Measurements from ENCODE around the gene RMND5B. TPM values are rescaled to one million over a fixed set of nuclear protein-coding genes. Genes with fewer than 3 reads are reported as not detected.
"Not testable (repeated sequence)": the region's sequence is repeated elsewhere in the genome, so short reads cannot be mapped to it uniquely, and the experiment has no call there.

RMND5B gene
- total and polyA plus RNA-seq, 3 experiments from 2014 or later = 22.0 to 28.8 (median 27.9) TPM

- peaks cover 4 to 15% (median 5%) of the 10 kb centered on the region in 3 donors for H3K4me1 Mint-ChIP-seq
- H3K27me3 Mint-ChIP-seq = peaks cover 0 to 2% of the 10 kb centered on the region in 2 donors
- Histone ChIP-seq H3K9me3 (ENCODE audit: low read length) (no peaks in the 10 kb centered on the region), H3K4me1 (ENCODE audit: insufficient read depth, low read length) (peaks cover 10% of the 10 kb centered on the region), H3K27me3 (ENCODE audit: insufficient read depth, low read length, poor library complexity, severe bottlenecking) (no peaks in the 10 kb centered on the region), H3K36me3 (ENCODE audit: insufficient read depth, low read length) (no peaks in the 10 kb centered on the region), H3K4me3 (ENCODE audit: low read length) (no peak overlapping the region), H3K27ac (ENCODE audit: low read depth, low read length) (peak overlapping the region; percentile 59)
- ChIA-PET POLR2A (no interaction called here), CTCF (no interaction called here)
- H3K4me3 Mint-ChIP-seq = no peak overlapping the region
- peaks cover 0 to 1% (median under 1%) of the 10 kb centered on the region in 3 donors for H3K36me3 Mint-ChIP-seq
- no peak for DNase-seq
- H3K9me3 Mint-ChIP-seq = no peaks in the 10 kb centered on the region
- H3K27ac Mint-ChIP-seq = peak overlapping the region in 1 of 8 donors; percentile 36
These were observed 4.3 kb upstream of the RMND5B start for GRCh38 chr5:178126556-178126955.

DNA sequence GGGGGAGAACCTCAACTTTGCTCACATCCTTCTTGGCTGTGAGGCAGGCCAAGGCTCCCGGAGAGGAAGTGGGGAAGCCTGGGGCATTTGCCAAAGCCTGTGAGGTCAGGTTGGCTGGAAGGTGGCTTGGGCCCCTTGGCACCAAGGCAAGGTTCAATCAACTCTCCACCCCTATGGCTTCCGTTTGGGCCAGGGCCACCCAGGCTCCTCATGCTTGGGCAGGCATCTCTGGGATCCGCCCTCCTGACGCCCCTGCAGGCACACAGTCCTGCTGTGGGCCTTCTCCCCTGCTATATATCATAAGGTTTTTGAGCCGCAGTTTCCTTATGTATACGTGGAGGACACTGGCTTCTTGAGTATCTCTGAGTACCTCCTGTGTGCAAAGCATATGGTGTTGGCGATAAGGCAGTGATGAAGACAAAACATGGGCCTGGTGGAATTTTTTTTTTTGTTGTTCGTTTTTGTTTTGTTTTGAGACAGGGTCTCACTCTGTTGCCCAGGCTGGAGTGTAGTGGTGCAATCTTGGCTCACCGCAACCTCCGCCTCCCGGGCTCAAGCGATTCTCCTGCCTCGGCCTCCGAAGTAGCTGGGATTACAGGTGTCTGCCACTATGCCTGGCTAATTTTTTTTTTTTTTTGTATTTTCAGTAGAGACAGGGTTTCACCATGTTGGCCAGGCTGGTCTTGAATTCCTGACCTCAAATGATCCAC, 3.4 kb upstream of the RMND5B start:
- not testable (repeated sequence) for H3K27me3 ChIP-seq (ENCODE audit: insufficient read depth, low read length, poor library complexity, severe bottlenecking); H3K9me3 Mint-ChIP-seq; H3K36me3 ChIP-seq (ENCODE audit: insufficient read depth, low read length); H3K36me3 Mint-ChIP-seq; H3K9me3 ChIP-seq (ENCODE audit: low read length); H3K27me3 Mint-ChIP-seq; H3K4me1 ChIP-seq (ENCODE audit: insufficient read depth, low read length); H3K4me3 ChIP-seq (ENCODE audit: low read length)
- peak overlapping the region; percentile 59 for H3K27ac ChIP-seq (ENCODE audit: low read depth, low read length)
- peak in 1 of 5 donors; percentile 17 for DNase-seq
- Mint-ChIP-seq H3K27ac (peak overlapping the region in 1 of 8 donors; percentile 30), H3K4me1 (peaks cover 10 to 20% (median 13%) of the 10 kb centered on the region in 3 donors), H3K4me3 (peak overlapping the region in 3 of 7 donors; percentile 45 to 71 (median 67))
- POLR2A ChIA-PET = interaction anchor here (0.6 kb wide), 1 partner anchor 35 kb away, joined by 4 read pairs; no protein-coding TSS in a partner anchor
- CTCF ChIA-PET = interaction anchor here (1.4 kb wide), 1 partner anchor 51 kb away, joined by 3 read pairs; no protein-coding TSS in a partner anchor

GRCh38 chr5:178129296-178129695, 1.5 kb upstream of the RMND5B start:
- H3K4me3 Mint-ChIP-seq = peak overlapping the region in 3 of 7 donors; percentile 26 to 34 (median 28)
- H3K9me3 Mint-ChIP-seq = no peaks in the 10 kb centered on the region
- ChIA-PET POLR2A (no interaction called here), CTCF (interaction anchor here (0.9 to 2.0 kb wide), 2 partner anchors 9 to 53 kb away, joined by 3 to 13 read pairs; no protein-coding TSS in a partner anchor)
- H3K27ac ChIP-seq (ENCODE audit: low read depth, low read length) = no peak overlapping the region
- peaks cover 17 to 25% (median 21%) of the 10 kb centered on the region in 3 donors for H3K4me1 Mint-ChIP-seq
- H3K36me3 ChIP-seq (ENCODE audit: insufficient read depth, low read length) = no peaks in the 10 kb centered on the region
- H3K4me1 ChIP-seq (ENCODE audit: insufficient read depth, low read length) = peaks cover 7% of the 10 kb centered on the region
- no peak overlapping the region for H3K27ac Mint-ChIP-seq
- no peak overlapping the region for H3K4me3 ChIP-seq (ENCODE audit: low read length)
- no peaks in the 10 kb centered on the region for H3K9me3 ChIP-seq (ENCODE audit: low read length)
- H3K27me3 Mint-ChIP-seq = peaks cover 0 to 2% of the 10 kb centered on the region in 2 donors
- H3K36me3 Mint-ChIP-seq = peaks cover 0 to 7% (median 3%) of the 10 kb centered on the region in 3 donors
- no peaks in the 10 kb centered on the region for H3K27me3 ChIP-seq (ENCODE audit: insufficient read depth, low read length, poor library complexity, severe bottlenecking)
- peak in 1 of 5 donors; percentile 28 for DNase-seq

GRCh38 chr5:178130234-178130575, 609 bp upstream of the RMND5B start:
- Mint-ChIP-seq H3K4me3 (peak overlapping the region; percentile 58 to 87 (median 69)), H3K4me1 (peaks cover 17 to 27% (median 26%) of the 10 kb centered on the region in 3 donors), H3K36me3 (peaks cover 0 to 11% (median 3%) of the 10 kb centered on the region in 3 donors), H3K27ac (peak overlapping the region in 3 of 8 donors; percentile 12 to 30 (median 19))
- H3K9me3 Mint-ChIP-seq; H3K27me3 ChIP-seq (ENCODE audit: insufficient read depth, low read length, poor library complexity, severe bottlenecking); H3K27me3 Mint-ChIP-seq; DNase-seq; H3K4me1 ChIP-seq (ENCODE audit: insufficient read depth, low read length); H3K9me3 ChIP-seq (ENCODE audit: low read length); H3K36me3 ChIP-seq (ENCODE audit: insufficient read depth, low read length): not testable (repeated sequence)
- Histone ChIP-seq H3K4me3 (ENCODE audit: low read length) (peak overlapping the region; percentile 66), H3K27ac (ENCODE audit: low read depth, low read length) (peak overlapping the region; percentile 80)
- POLR2A ChIA-PET = interaction anchor here (1.2 to 1.8 kb wide), 2 partner anchors 9 to 24 kb away, joined by 4 to 6 read pairs; partner anchors contain the start of gene NHP2
- CTCF ChIA-PET = interaction anchor here (0.9 to 2.0 kb wide), 2 partner anchors 10 to 54 kb away, joined by 3 to 13 read pairs; no protein-coding TSS in a partner anchor

DNA sequence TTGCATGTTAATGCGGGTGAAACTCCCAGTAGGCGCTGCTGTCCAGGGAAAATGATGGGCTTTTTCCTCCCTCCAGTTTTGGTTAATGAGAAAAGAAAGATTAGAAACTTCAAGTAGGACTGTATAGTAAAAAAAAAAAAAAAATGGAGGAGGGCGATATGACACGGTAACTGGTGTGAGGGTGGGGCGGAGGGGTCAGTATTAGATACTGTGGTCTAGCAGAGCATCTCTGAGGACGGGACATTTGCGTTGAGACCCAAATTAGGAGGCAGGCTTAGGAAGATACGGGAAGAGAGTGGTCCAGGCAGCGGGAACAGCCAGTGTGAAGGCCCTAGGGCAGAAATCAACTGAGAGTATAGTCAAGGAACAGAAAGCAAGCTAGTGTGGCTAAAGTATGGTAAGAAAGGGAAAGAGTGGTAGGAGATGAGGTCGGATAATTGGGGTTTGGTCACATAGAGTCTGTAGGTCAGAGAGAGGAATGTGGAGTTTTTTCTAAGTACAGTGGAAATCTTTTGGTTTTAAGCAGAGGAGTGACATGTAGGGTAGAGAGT, 707 bp downstream of the RMND5B start:
- peak in 1 of 5 donors; percentile 16 for DNase-seq
- no peaks in the 10 kb centered on the region for H3K9me3 ChIP-seq (ENCODE audit: low read length)
- H3K36me3 ChIP-seq (ENCODE audit: insufficient read depth, low read length) = no peaks in the 10 kb centered on the region
- ChIA-PET POLR2A (interaction anchor here (0.7 to 1.8 kb wide), 5 partner anchors 11 to 83 kb away, joined by 3 to 6 read pairs (median 3); partner anchors contain the start of gene NHP2), CTCF (interaction anchor here (0.6 to 1.4 kb wide), 4 partner anchors 9 to 55 kb away, joined by 3 to 4 read pairs (median 4); no protein-coding TSS in a partner anchor)
- Mint-ChIP-seq H3K9me3 (no peaks in the 10 kb centered on the region), H3K4me1 (peaks cover 21 to 36% (median 33%) of the 10 kb centered on the region in 3 donors), H3K36me3 (peaks cover 0 to 17% (median 7%) of the 10 kb centered on the region in 3 donors), H3K27me3 (peaks cover 0 to 5% of the 10 kb centered on the region in 2 donors), H3K27ac (peak overlapping the region; percentile 75 to 95 (median 88)), H3K4me3 (peak overlapping the region; percentile 69 to 86 (median 84))
- H3K27me3 ChIP-seq (ENCODE audit: insufficient read depth, low read length, poor library complexity, severe bottlenecking) = no peaks in the 10 kb centered on the region
- peaks cover 7% of the 10 kb centered on the region for H3K4me1 ChIP-seq (ENCODE audit: insufficient read depth, low read length)
- peak overlapping the region; percentile 80 for H3K27ac ChIP-seq (ENCODE audit: low read depth, low read length)
- H3K4me3 ChIP-seq (ENCODE audit: low read length) = peak overlapping the region; percentile 66

- Mint-ChIP-seq H3K4me1 (peaks cover 18 to 34% (median 26%) of the 10 kb centered on the region in 3 donors), H3K36me3 (peaks cover 0 to 47% (median 10%) of the 10 kb centered on the region in 3 donors), H3K9me3 (no peaks in the 10 kb centered on the region), H3K27me3 (peaks cover 0 to 4% of the 10 kb centered on the region in 2 donors), H3K27ac (peak overlapping the region in 3 of 8 donors; percentile 38 to 93 (median 43)), H3K4me3 (no peak overlapping the region)
- POLR2A ChIA-PET = no interaction called here
- H3K27me3 ChIP-seq (ENCODE audit: insufficient read depth, low read length, poor library complexity, severe bottlenecking) = no peaks in the 10 kb centered on the region
- H3K4me3 ChIP-seq (ENCODE audit: low read length) = no peak overlapping the region
- no peaks in the 10 kb centered on the region for H3K36me3 ChIP-seq (ENCODE audit: insufficient read depth, low read length)
- H3K27ac ChIP-seq (ENCODE audit: low read depth, low read length) = no peak overlapping the region
- no peak for DNase-seq
- CTCF ChIA-PET = interaction anchor here (1.8 to 3.2 kb wide), 3 partner anchors 9 to 61 kb away, joined by 6 to 19 read pairs (median 10); no protein-coding TSS in a partner anchor
- no peaks in the 10 kb centered on the region for H3K9me3 ChIP-seq (ENCODE audit: low read length)
- no peaks in the 10 kb centered on the region for H3K4me1 ChIP-seq (ENCODE audit: insufficient read depth, low read length)
These were observed 6.2 kb downstream of the RMND5B start for GRCh38 chr5:178136990-178137389.

DNA sequence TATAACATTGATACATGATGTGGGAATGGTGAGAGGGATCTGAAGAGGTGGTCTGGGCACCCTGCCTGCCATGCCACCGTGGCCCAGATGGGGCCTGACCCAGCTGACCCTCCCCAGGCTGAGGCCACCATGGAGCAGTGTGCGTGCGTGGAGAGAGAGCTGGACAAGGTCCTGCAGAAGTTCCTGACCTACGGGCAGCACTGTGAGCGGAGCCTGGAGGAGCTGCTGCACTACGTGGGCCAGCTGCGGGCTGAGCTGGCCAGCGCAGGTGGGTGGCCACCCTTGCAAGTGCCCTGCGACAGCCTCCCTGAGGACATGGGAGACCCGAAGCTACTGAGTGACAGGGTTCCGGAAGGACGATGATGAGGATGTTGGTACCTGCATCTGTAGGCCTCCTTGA, 7.2 kb downstream of the RMND5B start:
- peaks cover 16 to 29% (median 22%) of the 10 kb centered on the region in 3 donors for H3K4me1 Mint-ChIP-seq
- H3K27ac Mint-ChIP-seq = no peak overlapping the region
- no peak overlapping the region for H3K4me3 Mint-ChIP-seq
- POLR2A ChIA-PET = no interaction called here
- no peak overlapping the region for H3K27ac ChIP-seq (ENCODE audit: low read depth, low read length)
- H3K9me3 Mint-ChIP-seq = no peaks in the 10 kb centered on the region
- no peaks in the 10 kb centered on the region for H3K4me1 ChIP-seq (ENCODE audit: insufficient read depth, low read length)
- H3K4me3 ChIP-seq (ENCODE audit: low read length) = no peak overlapping the region
- peaks cover 0 to 57% (median 10%) of the 10 kb centered on the region in 3 donors for H3K36me3 Mint-ChIP-seq
- CTCF ChIA-PET = interaction anchor here (1.8 to 3.2 kb wide), 3 partner anchors 8 to 62 kb away, joined by 6 to 19 read pairs (median 10); no protein-coding TSS in a partner anchor
- no peaks in the 10 kb centered on the region for H3K27me3 ChIP-seq (ENCODE audit: insufficient read depth, low read length, poor library complexity, severe bottlenecking)
- no peaks in the 10 kb centered on the region for H3K36me3 ChIP-seq (ENCODE audit: insufficient read depth, low read length)
- DNase-seq = no peak
- H3K9me3 ChIP-seq (ENCODE audit: low read length) = no peaks in the 10 kb centered on the region
- H3K27me3 Mint-ChIP-seq = peaks cover 0 to 4% of the 10 kb centered on the region in 2 donors

All from CD8-positive, alpha-beta memory T cell (primary cell).